GF-D8 (cell line): ENCODE results near the gene MYO3A.

Experiments
- DNase-seq: peaks from one replicate; lab custom pipeline; 2025; lab: John Stamatoyannopoulos, UW

Gene MYO3A

GRCh38 chr10:25933653-25934608 lies at the start of gene MYO3A:
Gene MYO3A, plus strand, starts transcription at chr10:25934229. Its CDS starts 17,882 bp downstream, at chr10:25952111.
- no peak for DNase-seq

DNA sequence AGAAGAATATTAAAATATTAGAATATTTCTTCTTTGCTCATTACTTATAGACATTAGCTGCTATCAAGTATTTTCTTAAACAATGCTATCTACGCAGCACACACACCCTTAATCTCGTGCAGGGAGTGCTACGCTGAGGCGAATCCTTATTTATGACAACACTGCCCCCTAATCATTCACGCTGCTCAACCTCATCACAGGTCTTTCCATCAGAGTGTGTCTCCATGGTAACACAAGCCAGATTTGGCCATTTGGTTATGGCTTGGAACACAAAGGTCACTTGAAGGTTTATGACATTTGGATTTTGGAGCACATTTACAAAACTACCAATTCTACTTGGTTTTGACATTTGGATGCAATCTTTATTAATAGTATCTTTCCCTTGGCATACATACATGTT lies 45.4 kb upstream of the MYO3A start:
- DNase-seq = no peak

DNA sequence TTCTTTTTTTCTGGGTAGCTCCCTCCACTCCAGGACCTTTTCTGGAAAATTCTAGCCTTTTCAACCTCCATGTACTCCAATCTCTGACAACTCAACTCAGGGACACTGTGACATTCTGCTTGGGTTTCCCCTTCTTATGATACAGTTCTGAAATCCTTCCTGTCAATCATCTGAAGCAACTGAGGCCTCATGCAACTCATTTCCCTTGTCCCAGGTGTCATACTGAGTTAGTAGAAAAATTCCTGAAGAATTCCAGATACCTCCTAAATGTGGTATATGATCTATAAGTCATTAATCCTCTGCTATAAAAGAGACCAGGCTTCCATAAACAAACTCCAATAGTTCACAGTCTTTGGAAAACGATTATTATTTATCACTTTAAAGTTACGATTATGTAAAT lies 43.0 kb upstream of the MYO3A start:
- no peak for DNase-seq

DNA sequence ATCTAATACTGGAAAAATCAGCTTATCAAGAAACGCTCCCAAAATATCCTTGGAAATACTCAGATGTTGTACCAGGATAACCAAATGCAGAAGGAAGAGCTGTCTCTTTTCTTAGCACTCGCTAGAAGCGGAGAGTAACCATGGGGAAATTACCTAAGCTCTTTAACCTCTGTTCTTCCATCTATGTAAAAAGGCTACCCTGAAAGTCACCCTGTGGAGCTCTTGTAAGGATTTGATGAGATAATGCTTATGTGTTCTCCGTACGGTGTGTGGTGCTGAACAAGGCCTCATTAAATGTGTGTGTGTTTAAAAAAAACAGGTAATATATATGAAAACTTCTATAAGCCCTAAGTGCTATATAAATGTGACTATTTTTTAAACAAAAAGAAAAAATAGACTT lies 38.2 kb upstream of the MYO3A start:
- no peak for DNase-seq

GRCh38 chr10:25896421-25896820 lies 37.6 kb upstream of the MYO3A start:
- no peak for DNase-seq

DNA sequence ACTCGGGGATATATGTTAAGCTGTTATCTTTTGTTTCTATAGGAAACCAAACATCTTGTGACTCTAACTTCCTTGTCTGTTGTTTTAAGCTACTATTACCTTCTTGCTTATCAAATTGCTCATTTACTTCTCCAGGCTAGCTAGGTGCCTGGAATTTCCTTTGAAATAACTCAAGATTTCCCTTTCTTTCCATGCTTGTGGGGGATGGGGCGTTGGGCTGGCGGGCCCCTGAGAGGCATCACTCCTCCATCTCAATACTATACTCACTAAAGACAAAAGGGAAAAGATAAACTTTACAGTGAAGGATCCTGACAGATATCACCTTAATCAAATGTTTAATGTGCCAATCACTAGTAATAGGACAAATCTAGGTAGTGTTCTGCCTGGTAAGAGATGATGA lies 34.7 kb upstream of the MYO3A start:
- DNase-seq = no peak

GRCh38 chr10:25901199-25901598 lies 32.8 kb upstream of the MYO3A start:
- no peak for DNase-seq

GRCh38 chr10:25902002-25902401 lies 32.0 kb upstream of the MYO3A start:
- no peak for DNase-seq

DNA sequence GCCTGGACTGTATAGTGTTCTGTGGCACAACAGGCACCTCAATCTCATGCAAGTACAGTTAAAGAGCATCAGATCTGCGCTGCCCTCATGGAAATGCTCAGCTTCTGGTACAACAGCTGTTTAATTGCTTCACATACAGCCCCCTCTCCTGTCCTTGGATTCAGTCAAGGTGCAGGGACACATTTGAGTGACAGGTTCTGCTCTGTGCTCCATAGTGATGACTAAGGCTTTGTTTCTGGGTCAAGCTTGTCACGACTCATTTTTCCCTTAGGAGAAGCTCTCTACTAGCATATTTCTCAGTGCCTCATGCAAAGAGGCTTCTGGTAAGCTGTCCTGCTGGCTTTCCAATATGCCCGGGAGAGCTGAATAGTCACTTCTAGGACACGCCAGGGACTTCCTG lies 26.8 kb upstream of the MYO3A start:
- no peak for DNase-seq

DNA sequence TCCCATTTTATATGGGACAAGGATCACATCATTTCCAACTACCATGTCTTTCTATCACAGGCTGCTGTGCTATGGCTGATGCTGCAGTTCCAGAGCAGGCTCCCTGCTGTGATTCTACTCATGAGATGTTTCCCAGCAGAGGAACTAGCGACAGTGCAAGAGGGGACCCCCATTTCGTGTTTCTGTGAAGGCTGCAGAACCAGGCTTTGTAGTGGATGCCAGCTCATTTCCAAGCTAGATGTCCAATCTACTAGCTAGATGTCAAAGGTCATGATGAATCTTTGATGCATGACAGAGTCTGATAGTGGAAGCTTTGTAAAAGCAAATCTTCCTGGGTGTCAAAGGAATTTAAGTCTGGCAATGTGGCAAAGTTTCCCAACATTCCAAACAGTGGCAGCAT lies 21.2 kb upstream of the MYO3A start:
- no peak for DNase-seq

- no peak for DNase-seq
These were observed 19.3 kb upstream of the MYO3A start for GRCh38 chr10:25914776-25915175.

DNA sequence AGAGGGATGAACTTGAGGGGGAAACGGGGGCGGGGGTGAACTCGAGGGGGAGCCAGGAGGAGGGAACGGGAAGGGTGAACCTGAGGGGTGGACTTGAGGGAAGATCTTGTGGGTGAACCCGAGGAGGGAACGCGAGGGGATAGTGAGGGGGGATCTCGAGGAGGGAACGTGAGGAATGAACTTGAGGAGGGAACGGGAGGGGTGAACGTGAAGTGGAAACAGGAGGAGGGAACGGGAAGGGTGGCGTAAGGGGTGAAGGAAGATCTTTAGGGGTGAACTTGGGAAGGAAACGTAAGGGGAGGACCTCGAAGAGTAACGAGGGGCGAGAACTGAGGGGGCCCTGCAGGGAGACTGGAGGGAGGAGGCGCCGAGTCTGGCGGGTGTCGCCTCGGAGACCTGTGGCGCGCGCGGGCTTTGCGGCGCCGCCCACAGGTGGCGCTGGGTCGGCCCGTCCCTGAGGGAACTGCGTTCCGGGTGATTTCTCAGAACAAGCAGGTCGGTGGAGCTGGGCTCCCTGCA lies 651 bp downstream of the MYO3A start:
- no peak for DNase-seq

- no peak for DNase-seq
These were observed 4.4 kb downstream of the MYO3A start for GRCh38 chr10:25938405-25938804.

GRCh38 chr10:25944771-25945170 lies 10.7 kb downstream of the MYO3A start:
- DNase-seq = no peak

DNA sequence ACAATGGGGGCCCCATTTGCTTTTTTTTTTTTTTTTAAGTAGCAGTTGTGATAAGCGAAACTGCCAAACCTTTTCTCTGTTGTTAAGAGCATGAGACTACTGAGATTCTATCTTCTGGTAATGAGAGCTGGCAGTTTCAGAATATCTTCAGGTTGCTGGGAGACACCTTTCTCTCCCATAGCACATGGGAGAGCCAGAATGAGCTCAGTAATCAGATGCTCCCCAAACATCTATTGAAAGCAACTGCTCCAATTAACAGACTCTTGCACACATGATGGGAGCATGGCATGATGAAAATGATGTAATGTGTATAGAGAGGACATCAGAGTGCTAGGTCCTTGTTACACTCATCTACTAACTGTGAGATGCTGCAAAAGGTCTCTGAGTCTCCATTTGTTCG lies 18.8 kb downstream of the MYO3A start:
- no peak for DNase-seq

DNA sequence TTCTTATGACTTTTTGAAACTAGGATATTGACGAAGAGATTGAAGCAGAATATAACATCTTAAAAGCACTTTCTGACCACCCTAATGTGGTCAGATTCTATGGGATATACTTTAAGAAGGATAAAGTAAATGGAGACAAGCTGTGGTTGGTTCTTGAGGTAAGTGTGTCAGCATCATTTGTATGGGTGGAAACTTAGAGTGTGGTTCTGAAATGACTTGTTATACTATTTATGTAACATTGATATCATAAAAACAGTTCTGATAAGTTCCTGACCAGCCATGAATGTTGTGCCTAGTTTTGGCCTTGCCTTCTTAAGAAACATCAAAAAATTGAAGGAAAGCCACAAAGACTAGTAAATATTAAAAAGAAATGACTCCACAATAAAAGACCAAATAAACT lies 20.8 kb downstream of the MYO3A start:
- DNase-seq = no peak

DNA sequence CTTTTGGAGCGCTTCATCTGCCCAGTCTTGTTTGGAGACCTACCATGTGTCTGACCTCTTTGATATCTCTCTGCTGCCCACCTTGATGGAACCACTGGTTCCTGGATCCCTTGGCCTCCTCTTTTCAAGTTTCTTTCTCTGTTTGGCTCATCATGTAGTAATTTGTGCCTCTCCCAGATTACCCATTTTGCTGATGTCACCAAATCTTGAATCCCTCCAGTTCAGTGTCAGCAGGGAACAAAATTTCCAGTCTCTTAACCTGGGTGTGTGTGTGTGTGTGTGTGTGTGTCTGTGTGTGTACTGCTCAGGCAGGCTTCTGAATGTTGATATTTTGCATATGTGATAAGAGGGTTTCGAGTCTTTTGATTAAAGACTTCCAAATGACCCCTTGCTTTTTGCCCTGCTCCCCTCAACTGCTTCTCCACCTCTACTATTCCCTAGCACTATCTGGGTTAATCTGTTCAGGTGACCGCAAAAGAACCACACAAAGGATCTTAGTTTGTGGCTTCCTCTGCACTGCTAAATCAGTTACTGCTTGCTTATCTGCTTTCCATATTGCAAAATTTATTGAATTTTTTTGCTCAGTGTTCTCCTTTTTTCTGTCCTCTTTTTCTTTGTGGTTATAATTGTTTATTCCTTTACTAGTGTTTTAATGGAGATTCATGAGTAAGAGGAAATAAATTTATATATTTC lies 25.7 kb downstream of the MYO3A start:
- DNase-seq = no peak

- DNase-seq = no peak
These were observed 31.6 kb downstream of the MYO3A start for GRCh38 chr10:25965584-25965983.

GRCh38 chr10:25966844-25967243 lies 32.8 kb downstream of the MYO3A start:
- DNase-seq = no peak

DNA sequence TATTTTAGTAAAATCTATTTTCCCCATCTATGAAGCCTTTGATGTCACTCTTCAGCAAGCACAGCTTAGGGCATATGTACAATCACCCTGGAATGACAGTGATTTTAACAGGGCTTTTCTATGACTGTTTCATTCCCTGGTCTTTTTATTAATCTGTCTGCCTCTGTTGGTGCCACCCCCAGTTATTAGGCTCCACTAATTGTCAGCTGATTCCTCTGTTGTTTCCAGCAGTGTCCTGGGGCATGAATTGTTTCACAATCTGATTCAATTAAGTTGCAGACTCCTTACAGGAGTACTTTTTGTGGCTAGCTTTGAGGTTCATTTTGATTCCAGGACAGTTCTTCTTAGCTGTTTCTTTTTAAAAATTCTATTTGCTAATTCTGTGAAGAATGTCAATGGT lies 38.6 kb downstream of the MYO3A start:
- DNase-seq = no peak

DNA sequence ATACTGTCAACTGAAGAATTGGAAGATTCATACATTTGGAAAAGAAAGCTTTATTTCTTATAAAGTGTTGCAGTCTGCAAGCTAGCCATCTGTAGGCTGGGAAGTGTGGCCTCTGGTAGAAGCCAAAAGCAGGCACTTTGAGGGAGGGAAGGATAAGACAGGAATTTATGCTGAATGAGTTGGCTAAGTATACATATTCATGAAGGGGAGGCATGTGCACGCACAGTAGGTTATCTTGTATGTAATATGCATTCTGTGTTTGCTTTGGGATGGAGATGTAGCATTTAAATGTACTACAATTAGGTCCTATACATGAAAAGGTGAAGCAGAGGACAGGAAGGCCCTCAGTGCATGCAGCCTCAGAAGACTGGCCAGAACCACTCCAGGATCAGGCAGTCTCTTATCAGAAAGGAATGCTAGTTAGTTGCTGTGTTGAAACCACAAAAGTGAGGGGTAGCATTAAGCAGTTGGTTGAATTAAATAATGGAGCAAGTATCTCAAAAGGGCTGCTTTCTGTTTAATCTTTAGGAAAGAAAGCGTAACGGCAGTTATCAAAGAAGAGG lies 40.9 kb downstream of the MYO3A start:
- no peak for DNase-seq

- DNase-seq = no peak
These were observed 44.7 kb downstream of the MYO3A start for GRCh38 chr10:25978771-25979170.

- no peak for DNase-seq
These were observed 48.1 kb downstream of the MYO3A start for GRCh38 chr10:25982107-25982506.
